ENCODE results near the gene ITGB3.

The ITGB3 gene

GRCh38 chr17:47298712-47299111 is 45.1 kb downstream of the ITGB3 start:
- TF ChIP-seq TCF12 (IDR thresholded peaks at IDR 0.05; ENCODE audit: low read depth) (no peak), TAF1 (IDR thresholded peaks at IDR 0.05; ENCODE audit: low read depth) (no peak)

GRCh38 chr17:47299239-47299910 is 45.7 kb downstream of the ITGB3 start:
- TF ChIP-seq TCF12 (IDR thresholded peaks at IDR 0.05; ENCODE audit: low read depth) (no peak), CEBPB (IDR thresholded peaks at IDR 0.05) (no peak), NFIC (IDR thresholded peaks at IDR 0.05) (peak; percentile 40; the same call in 1 of the 2 replicates), YY1 (IDR thresholded peaks at IDR 0.05; ENCODE audit: low read depth) (no peak), TEAD4 (IDR thresholded peaks at IDR 0.05) (no peak), USF1 (IDR thresholded peaks at IDR 0.05) (no peak), TAF1 (IDR thresholded peaks at IDR 0.05; ENCODE audit: low read depth) (no peak), FOXM1 (IDR thresholded peaks at IDR 0.05; ENCODE audit: borderline replicate concordance, low read depth) (no peak)

- TF ChIP-seq REST (IDR thresholded peaks at IDR 0.05; ENCODE audit: low read depth) = no peak
Measured at GRCh38 chr17:47300718-47301117, 47.1 kb downstream of the ITGB3 start.

GRCh38 chr17:47301161-47301560 is 47.5 kb downstream of the ITGB3 start:
- TF ChIP-seq USF1 (IDR thresholded peaks at IDR 0.05) = no peak
- no peak for TF ChIP-seq RAD21 (IDR thresholded peaks at IDR 0.05; ENCODE audit: low read depth)
- TF ChIP-seq CREB1 (IDR thresholded peaks at IDR 0.05; ENCODE audit: low read depth) = no peak
- TF ChIP-seq FOXM1 (IDR thresholded peaks at IDR 0.05; ENCODE audit: borderline replicate concordance, low read depth) = no peak
- no peak for TF ChIP-seq EP300 (IDR thresholded peaks at IDR 0.05; ENCODE audit: borderline replicate concordance)
- TF ChIP-seq YY1 (IDR thresholded peaks at IDR 0.05; ENCODE audit: low read depth) = no peak
- TF ChIP-seq TAF1 (IDR thresholded peaks at IDR 0.05; ENCODE audit: low read depth) = no peak
- no peak for TF ChIP-seq TEAD4 (IDR thresholded peaks at IDR 0.05)
- TF ChIP-seq REST (IDR thresholded peaks at IDR 0.05; ENCODE audit: low read depth) = no peak

- TF ChIP-seq USF1 (IDR thresholded peaks at IDR 0.05) (no peak), ZBTB7A (IDR thresholded peaks at IDR 0.05; ENCODE audit: low read depth) (no peak), FOXM1 (IDR thresholded peaks at IDR 0.05; ENCODE audit: borderline replicate concordance, low read depth) (no peak), EP300 (IDR thresholded peaks at IDR 0.05; ENCODE audit: borderline replicate concordance) (no peak), REST (IDR thresholded peaks at IDR 0.05; ENCODE audit: low read depth) (no peak), TEAD4 (IDR thresholded peaks at IDR 0.05) (no peak), YY1 (IDR thresholded peaks at IDR 0.05; ENCODE audit: low read depth) (no peak), MAX (IDR thresholded peaks at IDR 0.05) (no peak), RAD21 (IDR thresholded peaks at IDR 0.05; ENCODE audit: low read depth) (no peak), TAF1 (IDR thresholded peaks at IDR 0.05; ENCODE audit: low read depth) (no peak), CEBPB (IDR thresholded peaks at IDR 0.05) (no peak), CREB1 (IDR thresholded peaks at IDR 0.05; ENCODE audit: low read depth) (no peak), TCF12 (IDR thresholded peaks at IDR 0.05; ENCODE audit: low read depth) (no peak), EGR1 (IDR thresholded peaks at IDR 0.05) (no peak), NFIC (IDR thresholded peaks at IDR 0.05) (no peak)
Measured at GRCh38 chr17:47301831-47302230, 48.2 kb downstream of the ITGB3 start.
